HCEC 1CT (cell line): ENCODE measurements around the gene SIVA1.

Experiments
- DNase-seq: peaks from one replicate; pipeline ENCODE4 v3.0.0-alpha.2; 2017

SIVA1 gene

GRCh38 chr14:104785708-104786080, 32.7 kb downstream of the SIVA1 start:
- no peak for DNase-seq

DNA sequence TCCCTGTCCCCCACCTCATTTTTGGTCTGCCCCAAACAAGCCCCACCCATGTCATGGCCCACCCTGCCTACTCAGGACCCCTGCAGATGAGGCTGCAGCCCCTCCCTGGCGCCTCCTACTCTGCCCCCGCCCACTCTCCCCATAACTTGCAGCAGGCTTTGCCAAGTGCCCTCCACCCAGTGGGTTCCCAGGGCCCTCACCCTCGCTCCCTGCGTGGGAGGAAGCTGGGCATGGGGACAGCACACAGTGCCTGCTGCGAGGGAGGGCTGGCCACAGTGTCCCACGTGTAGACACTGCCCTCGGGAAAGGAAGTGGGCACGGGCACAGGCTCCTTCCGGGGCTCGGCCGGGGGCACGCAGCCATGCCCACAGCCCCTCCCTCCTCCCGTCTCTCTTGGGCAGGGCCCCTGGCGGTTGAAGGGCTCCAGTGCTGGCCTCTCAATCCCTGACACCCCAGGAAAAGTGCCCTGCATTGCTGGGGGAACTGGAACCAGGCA, 33.2 kb downstream of the SIVA1 start:
- DNase-seq, result no peak

DNA sequence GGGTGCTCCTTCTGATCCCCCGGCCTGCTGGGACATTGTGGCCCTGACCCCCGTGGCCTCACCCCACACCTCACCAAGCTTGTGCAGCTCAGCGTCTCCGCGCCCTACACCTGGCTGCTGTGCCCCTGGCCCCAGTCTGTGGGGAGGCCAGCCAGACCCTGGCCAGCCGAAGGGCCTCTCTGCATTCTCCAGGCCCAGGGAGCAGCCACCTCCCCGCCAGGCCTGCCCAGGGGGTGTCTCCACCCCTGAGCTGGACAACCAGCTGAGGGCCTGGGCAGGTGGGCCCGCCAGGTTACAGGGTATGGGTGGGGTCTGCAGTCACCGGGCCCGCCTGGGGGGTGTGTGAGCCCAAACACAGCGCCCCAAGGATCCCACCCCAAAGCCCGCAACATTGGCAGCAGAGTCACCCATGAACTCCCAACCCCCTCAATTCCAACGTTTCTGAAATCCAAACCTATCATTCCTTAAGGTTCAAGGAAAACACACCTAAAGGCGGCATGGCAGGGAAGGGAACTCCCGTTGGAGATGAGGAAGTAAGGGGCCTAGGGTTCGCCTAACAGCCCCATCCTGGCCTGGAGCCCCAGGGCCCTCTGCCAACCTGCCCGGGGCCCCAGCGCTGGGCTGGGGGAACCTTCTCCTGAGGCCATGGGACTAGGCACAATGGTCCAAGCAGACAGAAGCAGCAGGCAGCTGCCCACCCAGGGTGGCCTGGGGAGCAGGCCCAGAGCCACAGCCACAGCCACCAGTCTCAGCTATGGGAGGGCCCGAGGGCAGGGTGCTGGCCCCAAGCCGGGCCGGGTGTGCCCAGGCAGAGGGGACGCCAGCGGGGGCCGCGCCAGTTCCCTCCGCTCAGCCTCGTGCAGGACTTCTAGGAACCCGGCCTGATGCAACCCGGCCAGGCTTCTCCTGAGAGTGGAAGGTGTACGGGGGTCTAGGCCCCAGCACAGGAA, 34.1 kb downstream of the SIVA1 start:
- DNase-seq, result no peak

- no peak for DNase-seq
Observed at GRCh38 chr14:104787736-104788135, 34.8 kb downstream of the SIVA1 start.

GRCh38 chr14:104788161-104788818, 35.3 kb downstream of the SIVA1 start:
- no peak for DNase-seq

DNA sequence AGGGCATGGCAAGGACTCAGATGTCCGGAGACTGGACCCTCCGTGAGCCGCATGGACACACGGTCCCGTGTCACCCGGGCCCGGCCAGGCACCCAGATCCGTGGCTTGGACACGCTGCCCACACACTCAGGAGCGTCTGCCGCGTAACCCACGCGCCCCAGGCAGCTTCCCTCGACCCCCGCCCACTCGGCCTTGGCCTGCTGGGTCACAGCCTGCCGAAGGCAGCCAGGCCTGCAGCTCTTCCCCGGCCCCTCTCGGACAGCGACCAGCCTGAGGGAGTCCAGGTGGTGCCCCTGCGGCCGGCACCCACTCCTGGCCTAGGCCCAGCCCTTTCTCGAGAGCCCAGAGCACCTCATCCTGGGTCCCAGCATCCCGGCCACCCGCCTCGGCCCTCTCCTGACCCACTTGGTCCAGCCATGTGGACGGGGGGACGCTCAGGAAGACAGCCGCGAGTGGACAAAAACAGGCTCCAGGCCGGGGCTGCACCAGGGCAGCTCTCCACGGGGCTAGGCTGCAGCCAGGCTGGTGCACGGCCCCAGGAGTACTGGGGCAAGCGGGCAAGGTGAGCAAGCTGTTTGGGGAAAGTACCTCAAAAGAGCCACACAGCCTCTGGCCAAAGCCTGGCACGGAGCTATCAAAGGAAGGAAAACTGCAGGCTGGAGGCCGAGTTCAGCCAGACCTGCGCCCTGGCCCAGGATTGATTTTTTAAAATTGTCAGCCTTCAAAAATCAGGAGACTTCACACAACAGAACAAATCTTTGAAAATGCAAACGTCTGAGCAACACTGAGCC, 36.1 kb downstream of the SIVA1 start:
- DNase-seq, result no peak

GRCh38 chr14:104789752-104790743, 37.1 kb downstream of the SIVA1 start:
- no peak for DNase-seq

- DNase-seq, result no peak
Observed at GRCh38 chr14:104791425-104791824, 38.5 kb downstream of the SIVA1 start.

GRCh38 chr14:104792101-104792884, 39.3 kb downstream of the SIVA1 start:
- DNase-seq, result no peak

DNA sequence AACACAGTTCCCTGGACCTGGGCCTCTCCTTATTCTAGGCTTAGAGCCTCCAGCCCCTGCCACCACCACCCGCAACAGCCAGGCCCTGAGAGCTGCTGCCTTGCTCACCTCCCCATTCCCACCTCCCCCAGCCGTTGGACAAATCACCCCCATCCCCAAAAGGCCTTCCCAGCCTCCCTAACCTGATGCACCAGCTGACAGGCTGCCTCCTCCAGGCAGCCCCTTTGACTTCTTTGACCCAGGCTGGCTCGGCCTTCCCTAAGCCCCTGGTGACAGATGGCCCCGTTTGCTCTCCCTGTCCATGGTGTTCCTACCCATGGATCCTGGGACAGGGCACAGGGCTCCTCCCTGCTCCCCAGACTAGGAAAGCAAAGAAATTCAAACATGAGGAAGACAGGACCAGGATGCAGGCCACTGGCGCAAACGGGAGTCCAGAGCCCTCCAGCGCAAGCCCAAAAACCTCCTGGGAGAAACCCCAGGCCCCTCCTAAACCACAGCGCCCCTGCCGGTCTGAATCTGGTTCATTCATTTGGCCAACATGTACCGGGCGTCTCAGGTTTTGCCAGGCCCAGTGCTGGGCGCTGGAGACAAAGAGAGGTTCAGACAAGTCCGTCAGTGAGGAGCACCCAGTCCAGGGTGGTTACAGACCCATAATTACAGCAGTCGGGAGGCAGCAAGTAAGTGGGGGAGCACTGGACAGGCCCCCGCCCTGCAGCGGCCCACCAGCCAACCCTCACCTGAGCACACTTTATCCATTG, 40.2 kb downstream of the SIVA1 start:
- no peak for DNase-seq

DNA sequence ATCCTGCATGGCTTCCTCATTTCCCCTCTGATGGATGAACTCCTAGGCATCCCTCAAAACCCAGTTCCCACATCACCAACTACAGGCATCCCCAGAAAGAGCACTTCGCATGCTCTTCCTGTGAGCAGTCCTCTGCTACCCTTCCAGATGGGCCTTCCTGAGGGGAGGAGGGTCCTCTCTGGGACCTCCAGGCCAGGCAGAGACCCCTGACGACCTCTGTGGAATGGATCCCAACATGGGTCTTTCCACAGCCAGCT, 40.7 kb downstream of the SIVA1 start:
- no peak for DNase-seq

GRCh38 chr14:104794099-104794498, 41.2 kb downstream of the SIVA1 start:
- DNase-seq, result peak; percentile 13

DNA sequence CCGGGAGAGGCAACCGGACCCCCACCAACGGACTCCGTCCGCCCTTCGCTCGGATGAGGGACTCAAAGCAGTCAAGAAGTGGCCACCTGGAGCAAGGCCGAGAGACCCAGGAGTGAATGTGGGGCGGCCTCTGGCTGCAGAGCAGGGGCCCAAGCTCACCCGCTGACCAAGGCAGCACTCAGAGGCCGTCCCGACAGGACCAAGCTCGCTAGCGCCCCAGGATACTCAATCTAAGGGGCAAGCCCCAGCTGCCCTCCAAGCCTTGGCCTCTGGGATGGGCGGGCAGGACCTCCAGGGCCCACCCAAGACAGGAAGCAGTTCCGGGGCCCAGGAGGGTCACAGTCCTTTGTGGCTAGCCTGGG, 41.7 kb downstream of the SIVA1 start:
- peak; percentile 32 for DNase-seq

DNA sequence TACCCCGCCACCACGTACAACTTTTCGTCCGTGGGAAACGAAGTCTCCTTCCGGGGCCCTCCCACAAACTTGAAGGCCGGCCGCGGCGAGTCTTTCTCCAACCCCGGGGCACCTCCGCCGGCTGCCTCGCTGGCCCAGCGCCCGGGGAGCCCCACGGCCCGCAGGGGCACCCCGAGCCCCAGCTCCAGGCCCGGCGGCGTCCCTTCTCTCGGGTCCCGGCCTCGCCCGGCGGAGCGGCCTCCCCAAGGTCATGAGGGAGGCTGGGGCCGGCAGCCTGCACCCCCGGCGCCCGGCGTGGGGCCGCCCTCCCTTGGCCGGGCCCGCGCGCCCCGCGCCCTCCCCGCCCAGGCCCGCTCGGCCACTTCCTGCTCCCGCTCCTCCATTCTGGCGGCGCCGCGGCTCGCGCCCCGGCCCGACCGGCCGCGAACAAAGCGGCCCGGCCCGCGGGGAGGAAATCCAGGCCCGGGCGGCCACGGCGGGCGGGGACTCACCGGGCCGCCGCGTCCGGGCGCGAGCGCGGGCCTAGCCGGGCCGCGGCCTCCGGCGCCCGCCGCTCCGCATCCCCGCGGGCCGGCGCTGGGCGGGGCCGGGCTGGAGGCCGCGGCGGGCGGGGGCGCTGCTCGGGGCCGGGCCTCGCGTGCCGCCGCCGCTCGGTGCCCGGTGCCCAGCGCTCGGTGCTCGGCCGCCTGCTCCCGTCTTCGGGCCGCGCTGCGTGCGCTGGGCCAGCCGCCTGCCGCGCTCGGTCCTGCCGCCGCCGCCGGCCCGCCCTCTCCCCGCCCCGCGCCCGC, 42.2 kb downstream of the SIVA1 start, which contains the start of gene AKT1:
Gene AKT1, minus strand, starts transcription at position 756 of the 788 bp plus-strand sequence. CDS start 3,105 bp downstream, outside the sequence.
- no peak for DNase-seq

DNA sequence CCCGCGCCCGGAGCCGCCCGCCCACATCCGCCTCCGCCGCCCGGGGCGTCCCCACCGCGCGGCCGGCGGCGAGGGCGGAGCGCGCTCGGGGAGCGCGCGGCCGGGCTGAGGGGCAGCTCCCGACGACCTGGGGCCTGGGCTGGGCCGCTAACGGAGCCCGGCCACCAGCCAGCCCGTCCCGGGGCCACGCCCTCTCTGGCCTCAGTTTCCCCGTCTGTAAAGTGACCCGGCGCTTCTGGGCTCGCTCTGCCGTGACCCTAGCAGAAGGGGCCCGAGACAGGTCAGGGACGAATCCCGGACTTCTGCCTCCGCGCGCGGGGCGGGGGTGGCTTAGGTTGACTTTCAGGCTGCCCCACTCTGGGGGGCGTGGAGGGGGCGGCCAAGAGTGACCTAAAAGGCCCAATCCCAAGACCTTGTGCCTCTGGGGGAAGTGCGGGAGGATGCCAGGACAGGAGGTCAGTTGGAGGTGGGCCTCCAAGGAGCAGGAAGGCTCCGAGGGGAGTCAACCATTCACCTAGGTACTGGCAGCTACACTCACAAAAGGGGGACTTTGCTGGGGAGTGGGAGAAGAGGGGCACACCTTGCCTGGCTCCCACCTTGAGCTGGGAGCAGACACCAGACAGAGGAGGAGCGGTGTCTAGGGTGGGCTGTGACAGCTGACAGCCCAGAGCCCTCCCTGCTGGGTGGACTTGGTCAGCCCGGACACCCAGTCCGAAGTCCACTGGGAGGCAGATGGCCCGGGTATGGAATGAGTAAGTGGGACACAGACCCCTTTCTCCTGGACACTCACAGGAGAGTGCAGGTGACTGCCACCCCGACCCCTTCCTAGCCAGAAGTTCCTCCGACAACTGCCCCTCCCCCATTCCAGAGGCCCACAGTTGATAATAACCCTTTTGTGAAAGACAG, 43.1 kb downstream of the SIVA1 start:
- peak; percentile 54 for DNase-seq

- DNase-seq, result no peak
Observed at GRCh38 chr14:104796687-104797081, 43.7 kb downstream of the SIVA1 start.

- no peak for DNase-seq
Observed at GRCh38 chr14:104797115-104798044, 44.4 kb downstream of the SIVA1 start.
